ENCODE measurements around the gene RBM15.

Gene RBM15

GRCh38 chr1:110320168-110320518 is 19.0 kb upstream of the RBM15 start:
- no peak for DNase-seq

- DNase-seq: no peak
Observed at GRCh38 chr1:110321045-110321444, 18.1 kb upstream of the RBM15 start.

GRCh38 chr1:110321846-110322245 is 17.3 kb upstream of the RBM15 start:
- no peak for DNase-seq

- no peak for DNase-seq
Observed at GRCh38 chr1:110324667-110325066, 14.5 kb upstream of the RBM15 start.

- DNase-seq: no peak
Observed at GRCh38 chr1:110326826-110327225, 12.4 kb upstream of the RBM15 start.

GRCh38 chr1:110328274-110328673 is 10.9 kb upstream of the RBM15 start:
- no peak for DNase-seq

- no peak for DNase-seq
Observed at GRCh38 chr1:110328700-110329099, 10.5 kb upstream of the RBM15 start.

GRCh38 chr1:110335265-110335664 is 3.9 kb upstream of the RBM15 start:
- DNase-seq: no peak

GRCh38 chr1:110336300-110337039 is 2.7 kb upstream of the RBM15 start:
- DNase-seq: no peak

GRCh38 chr1:110337704-110338308 is 1.4 kb upstream of the RBM15 start:
- DNase-seq: no peak

- DNase-seq: peak; percentile 70
Observed at GRCh38 chr1:110338309-110338885, 780 bp upstream of the RBM15 start.

- peak; percentile 32 for DNase-seq
Observed at GRCh38 chr1:110339407-110340206, 430 bp downstream of the RBM15 start.

GRCh38 chr1:110340207-110340468 is 961 bp downstream of the RBM15 start:
- DNase-seq: no peak

GRCh38 chr1:110341146-110341871 is 2.1 kb downstream of the RBM15 start:
- DNase-seq: no peak

GRCh38 chr1:110341872-110342331 is 2.7 kb downstream of the RBM15 start:
- DNase-seq: no peak

GRCh38 chr1:110343249-110343648 is 4.1 kb downstream of the RBM15 start:
- no peak for DNase-seq

GRCh38 chr1:110344152-110344551 is 5.0 kb downstream of the RBM15 start:
- DNase-seq: no peak

- DNase-seq: no peak
Observed at GRCh38 chr1:110345480-110345879, 6.3 kb downstream of the RBM15 start.

GRCh38 chr1:110346690-110347089 is 7.5 kb downstream of the RBM15 start:
- DNase-seq: no peak

GRCh38 chr1:110347182-110347893 is 8.2 kb downstream of the RBM15 start:
- no peak for DNase-seq

- DNase-seq: no peak
Observed at GRCh38 chr1:110348050-110348449, 8.9 kb downstream of the RBM15 start.

GRCh38 chr1:110348771-110349170 is 9.6 kb downstream of the RBM15 start:
- DNase-seq: no peak

Data from amniotic stem cell (primary cell).